ENCODE results near the gene GDI2.

DNA sequence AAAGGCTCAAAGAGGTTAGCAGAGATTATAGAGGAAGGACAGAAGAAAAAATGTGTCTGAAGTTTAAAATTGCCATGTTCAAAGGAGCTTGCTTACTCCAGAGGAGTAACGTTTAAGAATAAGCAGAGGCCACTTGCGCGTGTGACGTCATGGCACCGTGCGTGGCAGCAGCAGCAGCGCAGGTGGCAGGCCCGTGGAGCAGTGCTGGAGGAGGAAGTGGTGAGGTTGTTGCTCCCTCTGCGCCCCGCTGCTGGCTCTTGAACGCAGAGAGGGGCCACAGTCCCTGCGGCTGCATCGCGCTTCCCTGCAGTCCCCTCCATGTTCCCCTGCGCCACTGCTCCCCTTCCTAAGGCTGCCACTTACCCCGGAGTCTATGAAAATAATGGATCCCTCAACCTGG, 37.5 kb downstream of the GDI2 start:
- TF ChIP-seq POLR2A (IDR thresholded peaks at IDR 0.05), result no peak
- TF ChIP-seq, protein P1, sequence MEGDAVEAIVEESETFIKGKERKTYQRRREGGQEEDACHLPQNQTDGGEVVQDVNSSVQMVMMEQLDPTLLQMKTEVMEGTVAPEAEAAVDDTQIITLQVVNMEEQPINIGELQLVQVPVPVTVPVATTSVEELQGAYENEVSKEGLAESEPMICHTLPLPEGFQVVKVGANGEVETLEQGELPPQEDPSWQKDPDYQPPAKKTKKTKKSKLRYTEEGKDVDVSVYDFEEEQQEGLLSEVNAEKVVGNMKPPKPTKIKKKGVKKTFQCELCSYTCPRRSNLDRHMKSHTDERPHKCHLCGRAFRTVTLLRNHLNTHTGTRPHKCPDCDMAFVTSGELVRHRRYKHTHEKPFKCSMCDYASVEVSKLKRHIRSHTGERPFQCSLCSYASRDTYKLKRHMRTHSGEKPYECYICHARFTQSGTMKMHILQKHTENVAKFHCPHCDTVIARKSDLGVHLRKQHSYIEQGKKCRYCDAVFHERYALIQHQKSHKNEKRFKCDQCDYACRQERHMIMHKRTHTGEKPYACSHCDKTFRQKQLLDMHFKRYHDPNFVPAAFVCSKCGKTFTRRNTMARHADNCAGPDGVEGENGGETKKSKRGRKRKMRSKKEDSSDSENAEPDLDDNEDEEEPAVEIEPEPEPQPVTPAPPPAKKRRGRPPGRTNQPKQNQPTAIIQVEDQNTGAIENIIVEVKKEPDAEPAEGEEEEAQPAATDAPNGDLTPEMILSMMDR (IDR thresholded peaks at IDR 0.05), result no peak
